Ishikawa (cell line): Measurements from ENCODE around the gene LPAR3.

ENCODE experiments used
- CEBPB ChIP-seq: IDR thresholded peaks from 2 replicates; pipeline ENCODE4 v1.6.1; 2012
- CREB1 ChIP-seq: IDR thresholded peaks from 2 replicates; pipeline ENCODE4 v1.6.1; 2012; ENCODE audit warnings: low read depth
- EGR1 ChIP-seq: IDR thresholded peaks from 2 replicates; pipeline ENCODE4 v1.6.1; 2012
- EP300 ChIP-seq: IDR thresholded peaks from 2 replicates; pipeline ENCODE4 v1.6.1; 2012; ENCODE audit warnings: borderline replicate concordance
- FOXM1 ChIP-seq: IDR thresholded peaks from 2 replicates; pipeline ENCODE4 v1.6.1; 2012; ENCODE audit warnings: low read depth, borderline replicate concordance
- NFIC ChIP-seq: IDR thresholded peaks from 2 replicates; pipeline ENCODE4 v1.6.1; 2012
- RAD21 ChIP-seq: IDR thresholded peaks from 2 replicates; pipeline ENCODE4 v1.6.1; 2012; ENCODE audit warnings: low read depth
- TAF1 ChIP-seq: IDR thresholded peaks from 2 replicates; pipeline ENCODE4 v1.6.1; 2012; ENCODE audit warnings: low read depth, mild to moderate bottlenecking
- TCF12 ChIP-seq: IDR thresholded peaks from 2 replicates; pipeline ENCODE4 v1.6.1; 2012; ENCODE audit warnings: low read depth
- TEAD4 ChIP-seq: IDR thresholded peaks from 2 replicates; pipeline ENCODE4 v1.6.1; 2012
- YY1 ChIP-seq: IDR thresholded peaks from 2 replicates; pipeline ENCODE4 v1.6.1; 2012; ENCODE audit warnings: low read depth
- ZBTB7A ChIP-seq: IDR thresholded peaks from 2 replicates; pipeline ENCODE4 v1.6.1; 2012; ENCODE audit warnings: low read depth
- TF ChIP-seq, protein P1 (sequence below): IDR thresholded peaks from 2 replicates; pipeline ENCODE4 v1.6.1; 2012; ENCODE audit warnings: low read depth, mild to moderate bottlenecking
- TF ChIP-seq, protein P2 (sequence below): IDR thresholded peaks from 2 replicates; pipeline ENCODE4 v1.6.1; 2012
- TF ChIP-seq, protein P3 (sequence below): IDR thresholded peaks from 2 replicates; pipeline ENCODE4 v1.6.1; 2012

The LPAR3 gene

DNA sequence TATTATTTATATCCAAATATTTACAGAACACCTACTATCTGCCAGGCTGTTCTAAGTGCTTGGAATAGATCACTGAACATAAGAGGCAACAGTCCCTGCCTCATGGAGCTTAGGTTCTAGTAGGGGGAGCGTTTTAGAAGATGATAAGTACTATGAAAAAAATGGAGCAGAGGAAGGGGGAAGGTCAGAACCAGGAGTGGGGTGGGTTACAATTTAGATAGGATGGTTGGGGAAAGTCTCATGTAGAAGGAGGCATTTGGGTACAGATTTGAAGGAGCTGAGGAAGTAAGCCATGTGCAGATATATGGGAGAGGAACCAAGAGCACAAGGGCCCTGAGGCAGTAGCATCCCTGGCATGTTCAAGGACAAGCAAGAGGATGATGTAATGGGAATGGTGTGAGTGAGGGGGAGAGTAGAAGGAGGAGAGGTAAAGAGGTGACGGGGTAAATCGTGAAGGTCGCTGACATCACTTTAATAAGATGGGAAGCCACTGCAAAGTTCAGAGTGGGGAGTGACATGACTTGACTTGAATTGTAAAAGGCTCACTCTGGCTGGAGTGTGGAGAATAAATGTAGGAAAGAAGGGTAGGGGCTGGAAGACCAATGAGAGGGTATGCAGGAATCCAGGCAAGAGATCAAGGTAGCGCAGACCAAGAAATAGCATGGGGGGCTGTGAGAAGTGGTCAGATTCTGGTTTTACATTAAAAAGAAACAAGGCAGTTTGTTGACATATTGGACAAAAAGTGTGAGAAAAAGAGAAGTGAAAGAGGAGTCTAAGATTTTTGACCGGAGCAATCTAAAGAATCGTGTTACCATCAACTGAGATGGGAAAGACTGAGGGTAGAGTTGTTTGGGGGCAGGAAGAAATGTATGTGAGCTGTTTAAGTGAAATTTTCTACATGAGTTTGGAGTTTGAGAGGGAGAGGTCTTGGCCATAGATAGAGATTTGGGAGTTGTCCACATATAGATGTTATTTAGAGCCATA, 92.6 kb downstream of the LPAR3 start:
- TF ChIP-seq FOXM1 (no peak), CREB1 (no peak), EP300 (no peak), TAF1 (no peak), TEAD4 (no peak), TCF12 (no peak), NFIC (no peak), ZBTB7A (no peak), YY1 (no peak), RAD21 (no peak), EGR1 (no peak), CEBPB (no peak)
- TF ChIP-seq, protein P1, sequence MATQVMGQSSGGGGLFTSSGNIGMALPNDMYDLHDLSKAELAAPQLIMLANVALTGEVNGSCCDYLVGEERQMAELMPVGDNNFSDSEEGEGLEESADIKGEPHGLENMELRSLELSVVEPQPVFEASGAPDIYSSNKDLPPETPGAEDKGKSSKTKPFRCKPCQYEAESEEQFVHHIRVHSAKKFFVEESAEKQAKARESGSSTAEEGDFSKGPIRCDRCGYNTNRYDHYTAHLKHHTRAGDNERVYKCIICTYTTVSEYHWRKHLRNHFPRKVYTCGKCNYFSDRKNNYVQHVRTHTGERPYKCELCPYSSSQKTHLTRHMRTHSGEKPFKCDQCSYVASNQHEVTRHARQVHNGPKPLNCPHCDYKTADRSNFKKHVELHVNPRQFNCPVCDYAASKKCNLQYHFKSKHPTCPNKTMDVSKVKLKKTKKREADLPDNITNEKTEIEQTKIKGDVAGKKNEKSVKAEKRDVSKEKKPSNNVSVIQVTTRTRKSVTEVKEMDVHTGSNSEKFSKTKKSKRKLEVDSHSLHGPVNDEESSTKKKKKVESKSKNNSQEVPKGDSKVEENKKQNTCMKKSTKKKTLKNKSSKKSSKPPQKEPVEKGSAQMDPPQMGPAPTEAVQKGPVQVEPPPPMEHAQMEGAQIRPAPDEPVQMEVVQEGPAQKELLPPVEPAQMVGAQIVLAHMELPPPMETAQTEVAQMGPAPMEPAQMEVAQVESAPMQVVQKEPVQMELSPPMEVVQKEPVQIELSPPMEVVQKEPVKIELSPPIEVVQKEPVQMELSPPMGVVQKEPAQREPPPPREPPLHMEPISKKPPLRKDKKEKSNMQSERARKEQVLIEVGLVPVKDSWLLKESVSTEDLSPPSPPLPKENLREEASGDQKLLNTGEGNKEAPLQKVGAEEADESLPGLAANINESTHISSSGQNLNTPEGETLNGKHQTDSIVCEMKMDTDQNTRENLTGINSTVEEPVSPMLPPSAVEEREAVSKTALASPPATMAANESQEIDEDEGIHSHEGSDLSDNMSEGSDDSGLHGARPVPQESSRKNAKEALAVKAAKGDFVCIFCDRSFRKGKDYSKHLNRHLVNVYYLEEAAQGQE, result no peak
- TF ChIP-seq, protein P2, sequence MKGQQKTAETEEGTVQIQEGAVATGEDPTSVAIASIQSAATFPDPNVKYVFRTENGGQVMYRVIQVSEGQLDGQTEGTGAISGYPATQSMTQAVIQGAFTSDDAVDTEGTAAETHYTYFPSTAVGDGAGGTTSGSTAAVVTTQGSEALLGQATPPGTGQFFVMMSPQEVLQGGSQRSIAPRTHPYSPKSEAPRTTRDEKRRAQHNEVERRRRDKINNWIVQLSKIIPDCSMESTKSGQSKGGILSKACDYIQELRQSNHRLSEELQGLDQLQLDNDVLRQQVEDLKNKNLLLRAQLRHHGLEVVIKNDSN, result no peak
- TF ChIP-seq, protein P3, sequence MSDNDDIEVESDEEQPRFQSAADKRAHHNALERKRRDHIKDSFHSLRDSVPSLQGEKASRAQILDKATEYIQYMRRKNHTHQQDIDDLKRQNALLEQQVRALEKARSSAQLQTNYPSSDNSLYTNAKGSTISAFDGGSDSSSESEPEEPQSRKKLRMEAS, result no peak

DNA sequence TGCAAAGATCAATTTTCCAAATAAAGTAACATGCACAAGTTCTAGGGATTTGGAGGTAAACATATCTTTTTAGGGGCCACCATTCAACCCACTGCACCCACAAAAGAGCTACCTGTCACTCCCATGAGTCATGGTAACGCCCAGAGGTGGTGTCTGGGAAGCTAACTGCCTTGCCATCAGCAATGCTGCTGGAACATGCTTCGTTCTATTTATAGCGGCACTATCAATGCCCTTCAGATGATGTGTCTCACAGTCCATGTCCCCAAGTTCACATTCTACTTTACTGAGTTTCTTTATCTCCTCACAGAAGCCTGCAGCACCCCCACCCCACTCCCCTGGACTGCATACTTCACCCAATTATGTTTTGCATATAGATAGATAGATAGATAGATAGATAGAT, 95.4 kb downstream of the LPAR3 start:
- TF ChIP-seq CREB1 (no peak), FOXM1 (no peak), RAD21 (no peak), EGR1 (no peak), TEAD4 (no peak), TCF12 (no peak), ZBTB7A (no peak), EP300 (no peak), NFIC (no peak)
- TF ChIP-seq, protein P3, result no peak
- TF ChIP-seq, protein P2, result no peak

DNA sequence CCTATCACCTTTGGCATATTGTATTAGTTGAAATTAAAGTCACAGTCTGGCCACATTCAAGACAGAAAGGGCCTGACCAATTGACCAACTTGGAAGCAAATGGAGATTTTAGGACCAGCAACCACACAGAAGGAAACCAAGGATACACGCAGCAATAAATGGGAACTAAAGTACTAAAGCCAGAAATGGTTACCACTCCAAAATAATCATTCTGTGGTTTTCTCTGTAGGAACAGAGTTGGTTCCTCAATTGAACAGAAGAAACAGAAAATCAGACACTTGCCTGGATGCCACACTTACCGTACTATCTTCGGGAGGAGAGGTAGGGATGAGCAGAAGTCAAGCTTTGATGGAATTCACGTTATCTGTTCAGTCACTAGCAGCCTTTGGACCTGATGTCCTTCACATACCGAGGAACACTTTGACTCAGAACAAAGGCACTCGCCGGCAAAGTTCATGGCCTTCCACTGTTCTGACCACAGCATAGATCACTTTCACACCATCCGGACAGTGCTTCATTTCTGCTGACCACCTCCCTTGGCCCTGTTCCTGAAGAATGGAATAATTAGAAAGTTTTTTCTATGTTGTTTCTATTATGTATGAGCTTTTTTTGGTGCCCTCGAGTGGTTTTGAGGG, 96.9 kb downstream of the LPAR3 start:
- TF ChIP-seq, protein P2, result no peak
- no peak for TF ChIP-seq NFIC
- no peak for TF ChIP-seq EP300
- no peak for TF ChIP-seq ZBTB7A
- TF ChIP-seq TEAD4, result no peak
- no peak for TF ChIP-seq TAF1
- TF ChIP-seq, protein P3, result no peak
- TF ChIP-seq RAD21, result no peak

DNA sequence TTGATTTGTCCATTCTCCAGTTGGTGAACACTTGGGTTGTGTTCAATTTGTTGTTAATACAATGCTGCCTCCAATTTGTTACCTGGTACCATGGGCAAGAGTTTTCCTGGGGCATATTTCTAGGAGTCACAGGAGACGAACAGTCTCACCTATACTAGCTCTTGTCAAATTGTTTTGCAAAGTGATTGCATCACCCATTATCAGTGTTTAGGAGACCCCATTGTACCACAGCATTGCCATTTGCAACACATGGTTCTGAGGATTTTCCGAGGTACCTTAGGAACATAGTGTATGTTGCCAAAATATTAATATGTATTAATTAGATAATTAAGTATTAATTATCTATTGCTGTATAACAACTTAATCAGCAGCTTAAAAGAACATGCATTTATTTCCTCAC, 97.8 kb downstream of the LPAR3 start:
- TF ChIP-seq TEAD4 (no peak), CREB1 (no peak), YY1 (no peak), ZBTB7A (no peak), NFIC (no peak), TCF12 (no peak), EP300 (no peak), TAF1 (no peak), CEBPB (no peak)
- TF ChIP-seq, protein P3, result no peak
- TF ChIP-seq, protein P1, result no peak
